HepG2 (cell line): ENCODE results near the gene TNRC18.

Experiments
- EZH2 ChIP-seq: conservative IDR thresholded peaks from 2 replicates; pipeline ENCODE4 v1.6.1; 2012; ENCODE audit warnings: mild to moderate bottlenecking, low read depth, low read length, moderate library complexity
- ZNF430 ChIP-seq: sonication (generic); formaldehyde crosslinking; IDR thresholded peaks from 2 replicates; pipeline ENCODE4 v1.9.0; 2021; ENCODE audit warnings: mild to moderate bottlenecking, missing genetic modification reagents
- TF ChIP-seq, protein P1 (sequence below): sonication (generic); formaldehyde crosslinking; IDR thresholded peaks from 2 replicates; pipeline ENCODE4 v1.4.0; 2020; ENCODE audit warnings: missing genetic modification reagents

- TF ChIP-seq EZH2 (no peak), ZNF430 (CRISPR knock-in tag) (no peak)
- TF ChIP-seq, protein P1, sequence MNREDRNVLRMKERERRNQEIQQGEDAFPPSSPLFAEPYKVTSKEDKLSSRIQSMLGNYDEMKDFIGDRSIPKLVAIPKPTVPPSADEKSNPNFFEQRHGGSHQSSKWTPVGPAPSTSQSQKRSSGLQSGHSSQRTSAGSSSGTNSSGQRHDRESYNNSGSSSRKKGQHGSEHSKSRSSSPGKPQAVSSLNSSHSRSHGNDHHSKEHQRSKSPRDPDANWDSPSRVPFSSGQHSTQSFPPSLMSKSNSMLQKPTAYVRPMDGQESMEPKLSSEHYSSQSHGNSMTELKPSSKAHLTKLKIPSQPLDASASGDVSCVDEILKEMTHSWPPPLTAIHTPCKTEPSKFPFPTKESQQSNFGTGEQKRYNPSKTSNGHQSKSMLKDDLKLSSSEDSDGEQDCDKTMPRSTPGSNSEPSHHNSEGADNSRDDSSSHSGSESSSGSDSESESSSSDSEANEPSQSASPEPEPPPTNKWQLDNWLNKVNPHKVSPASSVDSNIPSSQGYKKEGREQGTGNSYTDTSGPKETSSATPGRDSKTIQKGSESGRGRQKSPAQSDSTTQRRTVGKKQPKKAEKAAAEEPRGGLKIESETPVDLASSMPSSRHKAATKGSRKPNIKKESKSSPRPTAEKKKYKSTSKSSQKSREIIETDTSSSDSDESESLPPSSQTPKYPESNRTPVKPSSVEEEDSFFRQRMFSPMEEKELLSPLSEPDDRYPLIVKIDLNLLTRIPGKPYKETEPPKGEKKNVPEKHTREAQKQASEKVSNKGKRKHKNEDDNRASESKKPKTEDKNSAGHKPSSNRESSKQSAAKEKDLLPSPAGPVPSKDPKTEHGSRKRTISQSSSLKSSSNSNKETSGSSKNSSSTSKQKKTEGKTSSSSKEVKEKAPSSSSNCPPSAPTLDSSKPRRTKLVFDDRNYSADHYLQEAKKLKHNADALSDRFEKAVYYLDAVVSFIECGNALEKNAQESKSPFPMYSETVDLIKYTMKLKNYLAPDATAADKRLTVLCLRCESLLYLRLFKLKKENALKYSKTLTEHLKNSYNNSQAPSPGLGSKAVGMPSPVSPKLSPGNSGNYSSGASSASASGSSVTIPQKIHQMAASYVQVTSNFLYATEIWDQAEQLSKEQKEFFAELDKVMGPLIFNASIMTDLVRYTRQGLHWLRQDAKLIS (CRISPR knock-in tag) = no peak
Observed at GRCh38 chr7:5357951-5358350, 65.7 kb downstream of the TNRC18 start.
